H1 (cell line): ENCODE results near the gene C11orf98. TPM values are rescaled to one million over a fixed set of nuclear protein-coding genes. Genes with fewer than 3 reads are reported as not detected.

ENCODE experiments used
- CTCF ChIA-PET: fragments of 300-600 bp; sonication (Branson Sonifier 250); formaldehyde crosslinking; loops from one replicate; lab custom pipeline; 2021; ENCODE audit not compliant: partially characterized antibody; lab: Charles Lee
- POLR2A ChIA-PET: fragments of 300-600 bp; sonication (Branson Sonifier 250); formaldehyde crosslinking; loops from one replicate; lab custom pipeline; 2021; ENCODE audit warnings: inconsistent platforms; ENCODE audit not compliant: partially characterized antibody; lab: Charles Lee
- DNase-seq, 2 experiments: peaks; one replicate each; pipeline versions ENCODE4 v3.0.0 to v3.0.0-alpha.2; 2010 to 2022; ENCODE audit warnings: low spot score in 2 of 2, low read depth in 1 of 2, mixed read lengths in 1 of 2
- FAIRE-seq: peaks from 2 replicates; lab custom pipeline; 2011; peaks lifted over from hg19 to GRCh38; lab: Jason Lieb, UNC
- H2AFZ ChIP-seq: 2 replicates; pipeline ENCODE4 v1.8.1; 2012; ENCODE audit warnings: low read length, inconsistent platforms
- H2AK5ac ChIP-seq: 2 replicates; pipeline ENCODE4 v1.6.1; 2013; ENCODE audit warnings: low read depth, low read length
- H2BK120ac ChIP-seq: replicated peaks from 2 replicates; pipeline ENCODE3; 2013; ENCODE audit warnings: low read depth, low read length, inconsistent platforms
- H2BK12ac ChIP-seq: 2 replicates; pipeline ENCODE4 v1.6.1; 2013; ENCODE audit warnings: low read depth, low read length
- H2BK15ac ChIP-seq: 2 replicates; pipeline ENCODE4 v1.6.1; 2013; ENCODE audit warnings: low read length
- H2BK20ac ChIP-seq: 2 replicates; pipeline ENCODE4 v1.6.1; 2013; ENCODE audit warnings: low read length
- H2BK5ac ChIP-seq: 2 replicates; pipeline ENCODE4 v1.6.1; 2013; ENCODE audit warnings: low read depth, low read length
- H3K14ac ChIP-seq: 2 replicates; pipeline ENCODE4 v1.6.1; 2013; ENCODE audit warnings: inconsistent platforms; ENCODE audit not compliant: insufficient read length
- H3K18ac ChIP-seq: 2 replicates; pipeline ENCODE4 v1.6.1; 2013; ENCODE audit warnings: low read length; ENCODE audit errors: extremely low read depth
- H3K23ac ChIP-seq: 2 replicates; pipeline ENCODE4 v1.6.1; 2013; ENCODE audit warnings: inconsistent platforms; ENCODE audit not compliant: insufficient read length
- H3K23me2 ChIP-seq: 2 replicates; pipeline ENCODE4 v1.6.1; 2013; ENCODE audit warnings: low read depth, low read length
- H3K27ac ChIP-seq: 2 replicates; pipeline ENCODE4 v1.6.1; 2011; ENCODE audit warnings: low read depth, low read length, inconsistent platforms
- H3K27me3 ChIP-seq, 4 experiments: replicated peaks in 1 of 4; 1 replicate in 1 of 4; 2 replicates in 3 of 4; pipeline versions ENCODE4 v1.6.1 to v1.8.1; 2011 to 2013; ENCODE audit warnings: low read length in 3 of 4, mild to moderate bottlenecking in 3 of 4, inconsistent platforms in 2 of 4, mixed read lengths in 2 of 4, moderate library complexity in 1 of 4; ENCODE audit not compliant: control insufficient read depth in 3 of 4, insufficient read depth in 3 of 4; ENCODE audit errors: extremely low read depth in 1 of 4
- H3K36me3 ChIP-seq, 4 experiments: 2 replicates each; pipeline versions ENCODE4 v1.6.1 to v1.8.1; 2011 to 2013; ENCODE audit warnings: mild to moderate bottlenecking in 4 of 4, low read length in 3 of 4, moderate library complexity in 2 of 4, control low read depth in 1 of 4, inconsistent platforms in 1 of 4; ENCODE audit not compliant: insufficient read depth in 4 of 4, control insufficient read depth in 2 of 4
- H3K4ac ChIP-seq: replicated peaks from 2 replicates; pipeline ENCODE3; 2013; ENCODE audit warnings: low read length, low read depth, mixed read lengths, inconsistent platforms; ENCODE audit not compliant: insufficient read length
- H3K4me1 ChIP-seq, 4 experiments: replicated peaks in 1 of 4; 1 replicate in 1 of 4; 2 replicates in 3 of 4; pipeline versions ENCODE4 v1.6.1 to v1.8.1; 2011 to 2013; ENCODE audit warnings: low read length in 3 of 4, inconsistent platforms in 2 of 4, mixed read lengths in 1 of 4; ENCODE audit not compliant: insufficient read depth in 4 of 4, control insufficient read depth in 3 of 4
- H3K4me2 ChIP-seq, 2 experiments: 2 replicates each; pipeline versions ENCODE4 v1.6.1 to v1.8.1; 2011 to 2013; ENCODE audit warnings: low read depth in 2 of 2, low read length in 2 of 2, control low read depth in 1 of 2, inconsistent platforms in 1 of 2, mild to moderate bottlenecking in 1 of 2; ENCODE audit not compliant: insufficient read depth in 1 of 2
- H3K4me3 ChIP-seq, 4 experiments: fragments of 200-600, 300-600 bp in 1 of 4; sonication (generic), shearing (Covaris generic), sonication (Bioruptor Twin) in 1 of 4; 2 replicates each; pipeline versions ENCODE4 v1.5.1 to v1.8.1; 2011 to 2016; ENCODE audit warnings: low read length in 4 of 4, low read depth in 3 of 4, control low read depth in 2 of 4, inconsistent platforms in 2 of 4, mild to moderate bottlenecking in 2 of 4, mixed read lengths in 1 of 4, moderate library complexity in 1 of 4; ENCODE audit not compliant: insufficient read depth in 2 of 4; ENCODE audit errors: extremely low read depth in 1 of 4
- H3K56ac ChIP-seq: replicated peaks from 2 replicates; pipeline ENCODE3; 2013; ENCODE audit warnings: low read depth, mild to moderate bottlenecking, mixed read lengths, low read length, inconsistent platforms; ENCODE audit not compliant: insufficient read length
- H3K79me1 ChIP-seq: 2 replicates; pipeline ENCODE4 v1.6.1; 2013; ENCODE audit warnings: low read depth, low read length, control low read depth
- H3K79me2 ChIP-seq, 2 experiments: 2 replicates each; pipeline versions ENCODE4 v1.6.1 to v1.8.1; 2012 to 2013; ENCODE audit warnings: low read length in 2 of 2, mild to moderate bottlenecking in 2 of 2, inconsistent platforms in 1 of 2; ENCODE audit not compliant: insufficient read depth in 2 of 2, control insufficient read depth in 1 of 2
- H3K9ac ChIP-seq, 4 experiments: replicated peaks in 1 of 4; 1 replicate in 1 of 4; 2 replicates in 3 of 4; pipeline versions ENCODE4 v1.6.1 to v1.8.1; 2011 to 2013; ENCODE audit warnings: low read depth in 3 of 4, low read length in 3 of 4, control low read depth in 2 of 4, mild to moderate bottlenecking in 2 of 4, moderate library complexity in 2 of 4, inconsistent platforms in 1 of 4; ENCODE audit errors: extremely low read depth in 1 of 4
- H3K9me3 ChIP-seq, 2 experiments: 2 replicates each; pipeline versions ENCODE4 v1.6.1 to v1.8.1; 2012 to 2013; ENCODE audit warnings: mild to moderate bottlenecking in 2 of 2, moderate library complexity in 2 of 2, control low read depth in 1 of 2, inconsistent platforms in 1 of 2, low read depth in 1 of 2, low read length in 1 of 2, mixed read lengths in 1 of 2; ENCODE audit not compliant: insufficient read depth in 2 of 2
- H4K20me1 ChIP-seq, 2 experiments: replicated peaks in 1 of 2; 2 replicates each; pipeline versions ENCODE3 to v1.8.1; 2011 to 2013; ENCODE audit warnings: inconsistent platforms in 2 of 2, low read length in 2 of 2, mild to moderate bottlenecking in 1 of 2; ENCODE audit not compliant: insufficient read depth in 2 of 2, control insufficient read depth in 1 of 2
- H4K5ac ChIP-seq: 2 replicates; pipeline ENCODE4 v1.6.1; 2013; ENCODE audit warnings: low read length, low read depth, mixed read lengths, inconsistent platforms; ENCODE audit not compliant: insufficient read length
- H4K8ac ChIP-seq: 2 replicates; pipeline ENCODE4 v1.8.0; 2013; ENCODE audit warnings: mild to moderate bottlenecking, moderate library complexity, low read length, inconsistent platforms; ENCODE audit not compliant: insufficient read depth; ENCODE audit errors: extremely low read depth
- H4K91ac ChIP-seq: replicated peaks from 2 replicates; pipeline ENCODE3; 2013; ENCODE audit warnings: low read length, mixed read lengths, inconsistent platforms; ENCODE audit not compliant: insufficient read length
- EGR1 ChIP-seq: IDR thresholded peaks from 2 replicates; pipeline ENCODE4 v1.6.1; 2011; ENCODE audit warnings: low read depth, low read length, borderline replicate concordance
- HDAC2 ChIP-seq, 2 experiments: fragments of 300-600 bp in 1 of 2; sonication (generic) in 1 of 2; IDR thresholded peaks; 2 replicates each; pipeline ENCODE4 v1.6.1; 2011 to 2012; ENCODE audit warnings: low read depth in 2 of 2, low read length in 2 of 2, mild to moderate bottlenecking in 2 of 2, moderate library complexity in 2 of 2, borderline replicate concordance in 1 of 2, inconsistent platforms in 1 of 2
- KDM1A ChIP-seq: fragments of 200-600, 300-600 bp; sonication (generic); IDR thresholded peaks from 2 replicates; pipeline ENCODE4 v1.7.1; 2016; ENCODE audit warnings: mild to moderate bottlenecking, low read length, borderline replicate concordance
- POLR2A ChIP-seq, 2 experiments: IDR thresholded peaks; 1 replicate in 1 of 2; 2 replicates in 1 of 2; pipeline ENCODE4 v1.6.1; 2011; ENCODE audit warnings: low read depth in 2 of 2, low read length in 2 of 2, mild to moderate bottlenecking in 2 of 2; ENCODE audit errors: control extremely low read depth in 1 of 2
- RXRA ChIP-seq: IDR thresholded peaks from 2 replicates; pipeline ENCODE4 v1.6.1; 2011; ENCODE audit warnings: low read depth, mild to moderate bottlenecking, low read length, moderate library complexity; ENCODE audit not compliant: insufficient read depth
- WGBS, 2 experiments: shearing (Covaris generic) in 1 of 2; methylation state at CpG; one replicate each; pipeline versions ENCODE4 v1.1.6 to v1.1.7; 2013 to 2015; ENCODE audit warnings: low lambda C conversion rate in 2 of 2, mixed read lengths in 2 of 2, inconsistent platforms in 1 of 2, low coverage in 1 of 2, missing lambda C conversion rate in 1 of 2; ENCODE audit not compliant: insufficient replicate concordance in 2 of 2, insufficient coverage in 1 of 2, insufficient read length in 1 of 2; ENCODE audit errors: extremely low coverage in 1 of 2, missing lambda C conversion rate in 1 of 2; 5-methylcytosine and 5-hydroxymethylcytosine counted together
- polyA plus RNA-seq, 7 experiments: library from polyadenylated mRNA; depleted of rRNA in 3 of 7; stranded (reverse) in 5 of 7; unstranded in 2 of 7; fragments of >200 nt in 5 of 7; fragments of 200-250 nt in 2 of 7; gene quantifications; 1 replicate in 5 of 7; 2 replicates in 1 of 7; 4 replicates in 1 of 7; pipeline versions ENCODE4 v1.2.1 to v1.2.3, GENCODE V29; 2011 to 2013; ENCODE audit warnings: missing spikeins in 2 of 7, mixed read lengths in 2 of 7
- total RNA-seq: library from RNA; stranded (reverse); fragmentation: NEBNext Ultra II Directional; extraction: Animal tissue kit (Norgen Biotek cat#: 25700); gene quantifications from 2 replicates; pipeline ENCODE4 v1.2.1, GENCODE V29; 2021
- TF ChIP-seq, protein P1 (sequence below): IDR thresholded peaks from 2 replicates; pipeline ENCODE4 v1.6.1; 2012; ENCODE audit warnings: low read length, inconsistent platforms
- TF ChIP-seq, protein P2 (sequence below), 3 experiments: IDR thresholded peaks; 1 replicate in 2 of 3; 2 replicates in 1 of 3; pipeline versions ENCODE4 v1.5.1 to v1.6.1; 2011; ENCODE audit warnings: low read length in 3 of 3, mild to moderate bottlenecking in 3 of 3, inconsistent platforms in 2 of 3, low read depth in 1 of 3, moderate library complexity in 1 of 3; ENCODE audit not compliant: insufficient read depth in 1 of 3; ENCODE audit errors: control extremely low read depth in 1 of 3

Gene C11orf98
- total and polyA plus RNA-seq, 2 of the 8 experiments (the other 6 are each of a cell fraction or from before 2014, with no cell fraction given) = 68.0 to 171 TPM

DNA sequence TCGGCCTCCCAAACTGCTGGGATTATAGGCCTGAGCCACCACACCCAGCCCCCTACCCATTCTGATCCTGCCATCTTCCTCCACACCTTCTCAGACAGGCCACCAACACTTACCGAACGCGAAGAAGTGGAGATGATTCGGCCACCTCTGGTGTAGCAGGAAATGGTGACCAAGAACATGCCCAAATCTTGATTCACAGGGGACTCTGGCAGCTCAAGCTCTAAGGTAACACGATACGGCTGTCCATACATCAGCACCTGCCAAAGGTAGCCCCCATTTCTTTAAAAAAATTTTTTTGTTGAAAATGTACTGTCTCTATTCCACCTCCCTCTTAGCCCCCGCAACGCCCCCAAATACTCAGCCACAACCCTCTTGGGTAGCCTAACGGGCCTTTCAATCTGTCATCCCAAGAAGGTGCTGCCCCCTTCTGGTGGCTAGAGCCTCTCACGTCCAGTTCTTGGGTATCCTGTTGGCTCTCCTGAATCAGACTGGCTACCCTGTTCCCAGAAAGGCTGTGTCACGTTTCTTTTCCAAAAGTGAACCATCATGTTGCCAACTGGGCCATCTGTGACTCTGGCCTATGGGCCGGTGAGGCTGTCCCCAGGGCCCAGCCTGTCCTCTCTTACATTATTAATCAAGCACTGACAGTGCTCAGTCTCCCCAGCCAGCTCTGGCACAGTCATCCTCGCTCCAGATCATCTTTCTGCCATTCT is 29.6 kb upstream of the C11orf98 start:
- Histone ChIP-seq H2BK12ac (no peak overlapping the region), H2AFZ (no peak overlapping the region), H3K4me3 (no peak overlapping the region), H2BK5ac (no peak overlapping the region), H2AK5ac (no peak overlapping the region), H4K91ac (no peak overlapping the region), H3K18ac (no peak overlapping the region), H4K20me1 (peaks cover 0 to 6% of the 10 kb centered on the region in 2 experiments), H3K79me1 (no peaks in the 10 kb centered on the region), H3K79me2 (no peaks in the 10 kb centered on the region), H3K4ac (no peak overlapping the region), H2BK15ac (no peak overlapping the region), H3K4me1 (no peaks in the 10 kb centered on the region; a peak in 1 of 7 replicates), H3K23ac (no peak overlapping the region), H3K36me3 (peaks cover 11 to 29% (median 25%) of the 10 kb centered on the region in 4 experiments; a peak in 6 of 8 replicates), H2BK20ac (no peak overlapping the region), H2BK120ac (no peak overlapping the region), H3K9ac (no peak overlapping the region), H3K14ac (no peak overlapping the region), H3K4me2 (no peak overlapping the region), H4K5ac (no peak overlapping the region), H4K8ac (peak overlapping the region; percentile 81; the same call in 1 of the 2 replicates), H3K27me3 (no peaks in the 10 kb centered on the region), H3K27ac (no peak overlapping the region), H3K23me2 (no peaks in the 10 kb centered on the region), H3K56ac (no peak overlapping the region), H3K9me3 (no peaks in the 10 kb centered on the region)
- peak; percentile 75 for FAIRE-seq
- 77% methylated on average over 14 of the region's 14 CpGs; no CpG with 5 or more reads in 1 of the 2 experiments for WGBS, 2 experiments
- ChIA-PET CTCF (interaction anchor here (0.8 to 10.3 kb wide), 25 partner anchors 9 to 300 kb away, joined by 3 to 114 read pairs (median 4); partner anchors contain the start of genes B3GAT3, C11orf98, CSKMT and TAF6L), POLR2A (interaction anchor here (0.7 to 61.4 kb wide), 5 partner anchors 11 to 123 kb away, joined by 3 to 2041 read pairs (median 4); partner anchors contain the start of genes BSCL2, C11orf98, CSKMT and EEF1G)
- DNase-seq = peak in 1 of 2 experiments; percentile 87
- TF ChIP-seq, protein P1, sequence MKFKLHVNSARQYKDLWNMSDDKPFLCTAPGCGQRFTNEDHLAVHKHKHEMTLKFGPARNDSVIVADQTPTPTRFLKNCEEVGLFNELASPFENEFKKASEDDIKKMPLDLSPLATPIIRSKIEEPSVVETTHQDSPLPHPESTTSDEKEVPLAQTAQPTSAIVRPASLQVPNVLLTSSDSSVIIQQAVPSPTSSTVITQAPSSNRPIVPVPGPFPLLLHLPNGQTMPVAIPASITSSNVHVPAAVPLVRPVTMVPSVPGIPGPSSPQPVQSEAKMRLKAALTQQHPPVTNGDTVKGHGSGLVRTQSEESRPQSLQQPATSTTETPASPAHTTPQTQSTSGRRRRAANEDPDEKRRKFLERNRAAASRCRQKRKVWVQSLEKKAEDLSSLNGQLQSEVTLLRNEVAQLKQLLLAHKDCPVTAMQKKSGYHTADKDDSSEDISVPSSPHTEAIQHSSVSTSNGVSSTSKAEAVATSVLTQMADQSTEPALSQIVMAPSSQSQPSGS = no peak
- TF ChIP-seq HDAC2 (IDR thresholded peaks at IDR 0.05; ENCODE audit: borderline replicate concordance in 1 of 2, low read depth in 2 of 2, low read length in 2 of 2) = no peak
- no peak for TF ChIP-seq RXRA
- TF ChIP-seq EGR1 = no peak
- TF ChIP-seq, protein P2, sequence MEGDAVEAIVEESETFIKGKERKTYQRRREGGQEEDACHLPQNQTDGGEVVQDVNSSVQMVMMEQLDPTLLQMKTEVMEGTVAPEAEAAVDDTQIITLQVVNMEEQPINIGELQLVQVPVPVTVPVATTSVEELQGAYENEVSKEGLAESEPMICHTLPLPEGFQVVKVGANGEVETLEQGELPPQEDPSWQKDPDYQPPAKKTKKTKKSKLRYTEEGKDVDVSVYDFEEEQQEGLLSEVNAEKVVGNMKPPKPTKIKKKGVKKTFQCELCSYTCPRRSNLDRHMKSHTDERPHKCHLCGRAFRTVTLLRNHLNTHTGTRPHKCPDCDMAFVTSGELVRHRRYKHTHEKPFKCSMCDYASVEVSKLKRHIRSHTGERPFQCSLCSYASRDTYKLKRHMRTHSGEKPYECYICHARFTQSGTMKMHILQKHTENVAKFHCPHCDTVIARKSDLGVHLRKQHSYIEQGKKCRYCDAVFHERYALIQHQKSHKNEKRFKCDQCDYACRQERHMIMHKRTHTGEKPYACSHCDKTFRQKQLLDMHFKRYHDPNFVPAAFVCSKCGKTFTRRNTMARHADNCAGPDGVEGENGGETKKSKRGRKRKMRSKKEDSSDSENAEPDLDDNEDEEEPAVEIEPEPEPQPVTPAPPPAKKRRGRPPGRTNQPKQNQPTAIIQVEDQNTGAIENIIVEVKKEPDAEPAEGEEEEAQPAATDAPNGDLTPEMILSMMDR (IDR thresholded peaks at IDR 0.05; ENCODE audit: control extremely low read depth in 1 of 3, insufficient read depth in 1 of 3, low read depth in 1 of 3, low read length in 3 of 3) = peak; percentile 76 to 89 (median 81)
- no peak for TF ChIP-seq POLR2A (IDR thresholded peaks at IDR 0.05; ENCODE audit: control extremely low read depth in 1 of 2, low read depth in 2 of 2, low read length in 2 of 2)
- TF ChIP-seq KDM1A = no peak
